GM19238 (cell line): Measurements from ENCODE around the gene AKR1C8.
"Not testable (repeated sequence)": the region's sequence is repeated elsewhere in the genome, so short reads cannot be mapped to it uniquely, and the experiment has no call there.

Experiments
- DNase-seq: peaks from one replicate; pipeline ENCODE4 v3.0.0; 2011; ENCODE audit warnings: low spot score; ENCODE audit not compliant: insufficient read length

The AKR1C8 gene

DNA sequence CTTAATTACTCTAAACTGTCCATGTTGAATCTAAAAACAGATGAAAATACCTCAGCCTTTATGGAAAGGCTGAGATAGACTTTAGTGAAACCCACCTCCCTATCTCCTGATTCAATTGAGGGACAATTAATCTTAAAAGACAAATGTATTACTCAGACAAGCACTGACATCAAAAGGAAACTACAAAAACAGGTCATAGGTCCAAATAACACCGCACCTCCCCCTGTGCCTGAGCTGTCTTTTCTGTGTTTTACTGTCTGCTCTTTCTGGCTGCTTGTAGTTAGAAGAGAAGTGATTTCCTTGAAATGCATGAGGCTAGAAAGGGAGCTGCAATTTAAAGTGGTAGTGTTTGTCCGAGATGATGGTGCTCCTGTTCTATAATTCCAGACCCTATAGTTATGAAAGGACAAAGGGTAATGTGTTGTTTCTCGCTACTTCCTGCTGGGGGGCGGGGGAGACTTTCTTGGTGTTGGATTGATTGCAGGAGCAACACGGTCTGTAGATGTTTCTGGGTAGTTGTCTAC lies 16.0 kb downstream of the AKR1C8 start:
- no peak for DNase-seq

DNA sequence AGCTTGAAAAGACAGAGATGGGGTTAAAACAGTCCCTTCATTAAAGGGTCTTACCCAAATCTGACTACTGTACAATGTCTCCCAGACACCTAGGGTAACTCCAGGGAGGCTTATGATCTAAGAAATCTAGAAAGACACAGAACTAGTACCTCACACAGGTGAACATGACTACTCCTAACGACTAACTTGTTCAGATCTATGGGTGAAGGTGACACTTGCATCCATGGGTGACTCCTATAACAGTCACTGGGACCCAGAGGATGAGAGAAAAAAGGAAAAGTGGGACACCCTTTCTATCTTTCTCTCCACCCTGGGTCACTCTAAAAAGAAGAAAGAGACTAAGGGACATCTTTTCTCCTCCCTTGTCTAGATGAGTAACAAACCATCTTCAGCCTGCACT lies 19.2 kb downstream of the AKR1C8 start:
- no peak for DNase-seq

DNA sequence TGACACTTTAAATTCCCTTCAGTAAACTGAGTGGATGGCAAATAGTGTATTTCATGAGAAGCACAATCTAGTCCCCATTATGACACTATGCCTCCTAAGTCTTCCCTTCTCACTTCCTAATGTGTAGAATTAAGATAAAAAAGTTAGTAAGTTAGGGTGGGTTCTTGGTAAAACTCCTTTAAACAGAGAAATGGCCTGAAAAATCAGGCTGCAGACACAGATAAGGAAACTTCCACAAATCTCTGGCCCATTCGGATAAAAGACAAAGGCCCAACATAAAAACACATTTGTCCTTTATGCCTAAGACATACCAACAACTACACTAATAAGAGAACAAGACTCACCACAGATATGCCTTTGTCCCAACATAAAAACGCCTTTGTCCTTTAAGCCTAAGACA lies 21.5 kb downstream of the AKR1C8 start:
- DNase-seq: no peak

- no peak for DNase-seq
Measured at GRCh38 chr10:5159126-5159525, 25.8 kb downstream of the AKR1C8 start.

DNA sequence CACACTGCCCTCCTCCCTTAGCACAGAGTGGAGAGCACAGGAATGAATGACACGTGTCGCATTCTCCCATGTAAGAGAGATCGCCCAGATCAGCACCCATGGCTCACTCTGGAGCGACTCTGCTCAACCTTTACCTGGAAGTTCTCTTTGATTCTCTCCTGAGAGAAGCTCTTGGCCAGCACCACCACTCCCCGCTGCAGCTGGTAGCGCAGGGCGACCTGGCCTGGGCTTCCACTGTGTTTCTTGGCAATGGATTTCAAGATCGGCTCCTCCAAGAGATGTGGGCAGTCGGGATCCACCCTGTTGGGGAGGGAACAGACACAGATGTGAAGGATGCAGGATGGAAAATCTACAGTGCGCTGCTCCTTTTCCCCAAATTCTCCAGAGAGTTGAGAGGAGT lies 27.4 kb downstream of the AKR1C8 start:
- no peak for DNase-seq

DNA sequence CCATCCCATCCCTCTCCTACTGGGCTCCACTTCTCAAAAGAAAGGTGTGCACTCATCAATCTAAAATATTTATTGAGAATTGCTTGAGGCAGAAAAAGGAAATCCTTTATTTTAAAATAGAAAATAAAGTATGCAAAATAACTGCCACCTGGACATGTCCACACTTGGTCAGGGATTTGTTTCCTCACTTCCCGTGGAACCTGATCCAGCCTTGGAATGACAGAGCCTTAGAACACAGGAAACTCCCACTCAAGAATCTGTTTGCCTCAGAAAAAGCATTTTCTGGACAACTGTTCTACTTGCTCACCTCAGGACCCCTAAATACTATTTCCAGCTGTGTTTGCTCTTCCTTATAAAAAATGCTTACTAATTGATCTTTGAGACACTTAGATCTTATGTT lies 29.0 kb downstream of the AKR1C8 start:
- no peak for DNase-seq

GRCh38 chr10:5151076-5151475 lies 33.9 kb downstream of the AKR1C8 start:
- no peak for DNase-seq

DNA sequence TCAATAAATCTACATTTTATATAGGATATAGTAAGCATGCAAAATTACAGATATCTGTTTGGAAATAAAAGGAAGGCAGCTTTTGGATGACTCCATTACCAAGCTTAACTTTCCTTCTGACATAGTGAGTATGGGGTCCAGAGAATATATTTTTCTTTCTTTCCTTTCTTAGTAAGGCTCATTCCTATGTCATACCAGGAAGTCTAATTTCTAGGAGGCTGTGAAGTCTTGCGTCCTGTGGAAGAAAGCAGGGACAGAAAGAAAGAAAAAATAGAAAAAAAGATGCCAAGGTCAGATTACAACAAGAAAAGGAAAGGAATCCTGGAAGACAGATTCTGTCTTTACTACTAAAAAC lies 36.3 kb downstream of the AKR1C8 start:
- no peak for DNase-seq

- DNase-seq: no peak
Measured at GRCh38 chr10:5147981-5148677, 36.8 kb downstream of the AKR1C8 start.

DNA sequence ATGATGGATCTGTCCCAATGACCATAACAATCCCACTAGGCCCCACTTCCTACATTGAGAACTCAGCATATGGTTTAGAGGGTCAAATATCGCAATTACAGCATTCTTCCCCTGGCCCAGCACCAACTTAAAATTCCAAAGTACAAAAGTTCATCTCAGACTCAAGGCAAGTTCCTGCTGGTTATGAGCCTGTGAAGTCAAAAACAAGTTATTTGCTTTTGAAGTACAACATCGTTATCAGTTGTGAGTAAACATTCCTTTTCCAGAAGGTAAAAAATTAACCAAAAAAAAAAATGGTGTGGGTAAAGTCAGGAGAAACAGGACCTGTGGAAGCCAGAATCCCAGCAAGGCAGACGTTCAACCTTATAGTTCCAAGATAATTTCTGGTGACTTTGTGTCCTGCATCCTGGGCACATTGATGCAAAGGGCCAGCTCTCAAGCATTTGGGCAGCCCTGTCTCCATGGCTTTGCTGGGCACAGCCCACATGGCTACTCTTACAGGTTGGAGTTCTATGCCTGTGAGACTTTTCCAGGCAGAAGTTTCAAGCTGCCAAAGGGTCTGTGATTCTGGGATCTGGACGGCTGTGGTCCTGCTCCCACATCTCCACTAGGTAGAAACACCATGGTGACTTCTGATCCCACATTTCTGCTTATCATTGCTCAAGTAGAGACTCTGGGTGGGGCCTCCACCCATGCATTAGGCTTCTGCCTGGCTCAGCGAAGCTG lies 37.5 kb downstream of the AKR1C8 start:
- no peak for DNase-seq

DNA sequence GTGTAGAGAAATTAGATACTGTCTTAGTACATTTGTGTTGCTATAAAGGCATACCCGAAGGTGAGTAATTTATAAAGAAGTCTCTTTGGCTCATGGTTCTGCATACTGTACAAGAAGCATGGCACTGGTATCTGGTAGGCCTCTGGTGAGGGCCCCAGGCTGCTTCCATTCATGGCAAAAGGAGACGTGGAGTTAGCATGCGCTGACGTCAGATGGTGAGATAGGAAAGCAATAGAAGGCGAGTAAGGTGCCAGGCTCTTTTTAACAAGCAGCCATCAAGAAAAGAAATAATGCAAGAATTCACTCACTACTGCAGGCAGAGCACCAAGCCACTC lies 38.1 kb downstream of the AKR1C8 start:
- DNase-seq: no peak

DNA sequence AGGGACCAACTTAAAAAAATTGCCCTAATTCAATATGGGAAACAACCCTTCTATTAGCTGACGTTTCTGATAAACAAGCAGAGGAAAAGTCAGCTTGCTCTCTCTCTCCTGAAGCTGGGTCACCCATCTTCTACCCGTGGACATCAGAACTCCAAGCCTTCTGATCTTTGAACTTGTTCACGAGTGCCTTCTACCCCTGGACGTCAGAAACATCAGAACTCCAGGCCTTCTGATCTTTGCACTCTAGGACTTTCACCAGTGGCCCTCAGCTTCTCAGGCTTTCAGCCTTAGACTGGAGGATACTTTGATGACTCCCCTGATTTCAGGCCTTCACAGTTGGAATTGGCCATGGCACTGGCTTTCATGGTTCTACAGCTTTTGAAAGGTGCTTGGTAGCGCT lies 41.8 kb downstream of the AKR1C8 start:
- no peak for DNase-seq

DNA sequence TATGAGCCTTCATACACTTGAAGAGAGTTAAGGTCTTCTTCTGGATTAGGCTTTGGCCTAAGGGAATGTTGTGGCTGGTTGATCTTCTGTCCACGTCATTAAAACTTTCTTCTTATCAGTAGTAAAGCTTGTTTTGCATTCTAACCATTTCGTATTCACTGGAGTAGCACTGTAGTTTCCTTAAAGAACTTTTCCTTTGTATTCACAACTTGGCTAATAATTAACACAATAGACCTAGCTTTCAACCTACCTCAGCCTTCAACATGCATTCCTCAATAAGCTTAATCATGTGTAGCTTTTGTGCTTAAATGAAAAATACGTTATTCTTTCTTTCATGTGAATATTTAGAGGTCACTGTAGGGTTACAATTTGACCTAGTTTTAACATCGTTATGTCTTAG lies 42.8 kb downstream of the AKR1C8 start:
- no peak for DNase-seq

DNA sequence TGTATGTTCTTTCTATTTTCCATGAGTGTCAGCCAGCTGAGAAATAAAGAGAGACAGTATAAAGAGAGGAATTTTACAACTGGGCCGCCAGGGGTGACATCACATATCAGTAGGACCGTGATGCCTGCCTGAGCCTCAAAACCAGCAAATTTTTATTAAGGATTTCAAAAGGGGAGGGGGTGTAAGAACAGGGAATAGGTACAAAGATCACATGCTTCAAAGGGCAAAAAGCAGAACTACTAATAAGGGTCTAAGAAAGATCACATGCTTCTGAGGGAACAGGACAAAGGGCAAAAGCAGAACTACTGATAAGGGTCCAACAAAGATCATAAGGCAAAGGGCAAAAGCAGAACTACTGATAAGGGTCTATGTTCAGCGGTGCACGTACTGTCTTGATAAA lies 47.3 kb downstream of the AKR1C8 start:
- DNase-seq: not testable (repeated sequence)

DNA sequence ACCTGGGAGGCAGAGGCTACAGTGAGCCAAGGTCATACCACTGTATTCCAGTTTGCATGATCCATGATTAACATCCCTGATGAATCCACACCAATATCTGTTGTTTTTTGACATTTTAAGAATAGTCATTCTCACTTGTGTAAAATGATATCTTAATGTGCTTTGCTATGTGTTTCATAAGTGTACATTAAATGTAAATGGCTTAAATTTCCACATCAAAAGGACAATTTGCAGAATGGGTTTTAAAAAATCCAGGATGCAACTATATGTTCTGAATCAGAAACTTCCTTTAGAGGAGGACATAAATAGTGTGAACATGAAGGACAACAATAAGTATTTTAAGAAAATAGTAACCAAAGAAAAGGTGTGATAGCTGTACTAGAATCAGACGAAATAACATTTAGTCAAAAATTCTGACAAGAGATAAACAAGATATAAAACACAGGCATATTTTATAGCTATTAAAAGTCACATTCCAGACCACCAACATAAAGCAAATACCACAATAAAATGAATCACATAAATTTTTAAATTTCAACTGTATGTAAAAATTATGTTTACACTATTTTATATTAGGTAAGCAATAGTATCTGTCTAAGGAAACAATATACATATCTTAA lies 48.4 kb downstream of the AKR1C8 start:
- DNase-seq: no peak

DNA sequence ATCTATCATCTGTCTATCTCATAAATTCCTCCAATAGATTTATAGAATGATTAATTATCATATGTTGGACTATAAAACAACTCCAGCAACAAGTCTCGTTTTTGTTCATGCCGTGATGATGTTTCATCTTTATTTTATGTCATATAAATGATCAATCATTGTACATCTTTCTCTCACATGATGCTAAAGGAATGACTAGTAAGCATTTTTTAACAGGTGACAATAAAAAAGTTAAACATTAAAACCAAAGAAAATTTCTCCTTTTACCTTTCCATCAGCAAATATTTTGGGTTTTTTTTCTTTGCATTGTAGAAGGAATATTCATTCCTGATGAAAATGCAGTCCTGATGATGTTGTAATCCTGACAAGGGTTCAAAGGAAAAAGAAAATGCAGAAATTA lies 49.4 kb downstream of the AKR1C8 start:
- no peak for DNase-seq

- no peak for DNase-seq
Measured at GRCh38 chr10:5125315-5126044, 59.5 kb downstream of the AKR1C8 start.

GRCh38 chr10:5123886-5124285 lies 61.1 kb downstream of the AKR1C8 start:
- no peak for DNase-seq

DNA sequence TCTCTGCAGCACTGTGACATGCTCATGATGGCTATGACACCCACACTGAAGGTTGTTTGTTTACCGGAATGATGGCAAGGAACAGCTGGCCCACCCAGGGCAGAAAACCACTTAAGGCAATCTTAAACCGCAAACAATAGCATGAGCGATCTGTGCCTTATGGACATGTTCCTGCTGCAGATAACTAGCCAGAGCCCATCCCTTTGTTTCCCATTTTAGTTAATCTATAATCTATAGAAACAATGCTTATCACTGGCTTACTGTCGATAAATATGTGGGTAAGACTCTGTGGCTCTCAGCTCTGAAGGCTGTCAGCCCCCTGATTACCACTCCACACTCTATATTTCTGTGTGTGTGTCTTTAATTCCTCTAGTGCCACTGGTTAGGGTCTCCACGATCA lies 65.0 kb downstream of the AKR1C8 start:
- DNase-seq: not testable (repeated sequence)

DNA sequence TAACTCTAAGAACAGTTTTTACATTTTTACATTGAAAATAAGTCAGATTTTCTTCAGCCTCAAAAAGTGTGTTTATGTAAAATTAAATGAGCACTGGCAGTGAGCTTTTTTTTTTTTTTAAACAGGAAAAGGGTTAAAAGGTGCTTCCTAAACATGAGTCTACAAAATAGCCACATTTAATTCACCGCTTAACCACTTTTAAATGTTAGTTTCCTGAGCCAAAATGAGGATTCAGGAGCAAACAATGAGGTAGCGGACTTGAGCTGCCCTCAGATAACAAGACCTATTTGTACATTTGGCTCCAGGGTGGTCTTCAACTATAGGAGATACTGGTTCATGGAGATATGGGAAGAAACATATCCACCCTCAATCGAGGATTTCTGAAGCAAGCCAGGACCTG lies 67.9 kb downstream of the AKR1C8 start:
- DNase-seq: no peak

DNA sequence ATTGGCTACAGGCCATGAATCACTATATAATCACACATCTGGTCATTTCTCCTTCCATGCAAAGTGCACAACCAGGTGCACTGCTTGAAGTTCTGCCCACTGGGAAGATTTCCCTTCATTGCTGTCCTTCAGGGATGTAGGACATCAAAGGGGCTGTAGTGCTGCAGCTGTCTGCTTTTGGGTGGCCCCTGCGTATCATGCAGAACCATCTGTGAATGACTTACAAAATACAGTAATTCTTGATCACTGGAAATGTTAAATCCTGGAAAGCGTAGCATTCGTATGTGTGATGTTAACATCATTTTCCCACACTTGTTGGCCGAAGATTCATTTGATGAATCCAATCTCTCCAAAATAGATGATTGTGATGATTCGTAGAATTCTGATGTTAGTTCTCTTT lies 68.3 kb downstream of the AKR1C8 start:
- DNase-seq: no peak

DNA sequence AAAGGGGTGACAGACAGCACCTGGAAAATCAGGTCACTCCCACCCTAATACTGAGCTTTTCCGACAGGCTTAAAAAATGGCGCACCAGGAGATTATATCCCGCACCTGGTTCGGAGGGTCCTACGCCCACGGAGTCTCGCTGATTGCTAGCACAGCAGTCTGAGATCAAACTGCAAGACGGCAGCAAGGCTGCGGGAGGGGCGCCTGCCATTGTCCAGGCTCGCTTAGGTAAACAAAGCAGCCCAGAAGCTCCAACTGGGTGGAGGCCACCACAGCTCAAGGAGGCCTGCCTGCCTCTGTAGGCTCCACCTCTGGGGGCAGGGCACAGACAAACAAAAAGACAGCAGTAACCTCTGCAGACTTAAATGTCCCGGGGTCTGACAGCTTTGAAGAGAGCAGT lies 75.1 kb downstream of the AKR1C8 start:
- DNase-seq: not testable (repeated sequence)
